ENCODE data around the gene SOWAHA. TPM values are rescaled to one million over a fixed set of nuclear protein-coding genes. Genes with fewer than 3 reads are reported as not detected.
A peak's percentile ranks its signal among the peaks of the same experiment; 100 is the strongest.

Gene SOWAHA
- total RNA-seq, 4 donors from 2014 or later = 0.13 to 0.28 TPM; not detected in 2

- ATAC-seq (ENCODE audit: low FRiP score) (peak; percentile 67), DNase-seq (ENCODE audit: low spot score) (no peak)
- no peak for TF ChIP-seq CTCF (IDR thresholded peaks at IDR 0.05)
These were observed 52.7 kb downstream of the SOWAHA start for GRCh38 chr5:132865668-132866341.

Small RNA genes lying within 50 kb of the gene (small RNA-seq; reads per million reads assigned to genes)
- gene RNA5SP192 = not detected

Other genes with a start within 250 kb of the SOWAHA start
- gene IL13, start 155.1 kb upstream of the SOWAHA start, total RNA-seq = 1 to 10 TPM in 1 of 4 donors, under 1 TPM in 1, not detected in 2; 0.24 to 1.1 TPM
- gene IL4, start 139.3 kb upstream of the SOWAHA start, total RNA-seq = not detected
- gene KIF3A, start 75.8 kb upstream of the SOWAHA start, total RNA-seq = 10 to 100 TPM in 1 of 4 donors, 1 to 10 TPM in 3; 4.4 to 10.4 (median 5.9) TPM
- gene CCNI2, start 65.9 kb upstream of the SOWAHA start, total RNA-seq = under 1 TPM in 2 of 4 donors, not detected in 2; 0.12 to 0.19 TPM
- gene SEPTIN8, start 36.1 kb upstream of the SOWAHA start, total RNA-seq = 10 to 100 TPM; 27.6 to 42.1 (median 29.7) TPM
- gene SHROOM1, start 17.3 kb downstream of the SOWAHA start, total RNA-seq = 10 to 100 TPM in 2 of 4 donors, 1 to 10 TPM in 2; 7.0 to 17.0 (median 9.1) TPM
- 1 to 10 TPM in 1 of 4 donors, under 1 TPM in 2, not detected in 1; 0.24 to 1.3 (median 0.31) TPM for gene GDF9, start 53.2 kb downstream of the SOWAHA start, total RNA-seq
- 100 to 1,000 TPM in 3 of 4 donors, 10 to 100 TPM in 1; 89.7 to 173 (median 115) TPM for gene UQCRQ, start 53.3 kb downstream of the SOWAHA start, total RNA-seq
- 1 to 10 TPM in 3 of 4 donors, under 1 TPM in 1; 0.84 to 2.3 (median 1.4) TPM for gene LEAP2, start 60.4 kb downstream of the SOWAHA start, total RNA-seq
- 100 to 1,000 TPM in 2 of 4 donors, 10 to 100 TPM in 2; 52.8 to 118 (median 87.5) TPM for gene AFF4, start 150.3 kb downstream of the SOWAHA start, total RNA-seq
- 10 to 100 TPM; 13.8 to 21.4 (median 16.9) TPM for gene ZCCHC10, start 213.2 kb downstream of the SOWAHA start, total RNA-seq
- gene HSPA4, start 238.7 kb downstream of the SOWAHA start, total RNA-seq = 10 to 100 TPM; 43.3 to 81.7 (median 61.5) TPM